Sigmoid colon (tissue), 4 donors: Measurements from ENCODE around the gene FGFR2.

Experiments
- CTCF ChIP-seq, 4 experiments: fragments of 450-650 bp in 3 of 4; fragments of 200-600 bp in 1 of 4; IDR thresholded peaks; one replicate each; pipeline ENCODE4 v1.5.1; 2016 to 2019; ENCODE audit warnings: antibody characterized with exemption in 4 of 4, mild to moderate bottlenecking in 3 of 4, moderate library complexity in 2 of 4
- POLR2AphosphoS5 ChIP-seq, 4 donors: sonication (generic); formaldehyde crosslinking; IDR thresholded peaks; one replicate each; pipeline ENCODE4 v1.6.1; 2017; ENCODE audit warnings: antibody characterized with exemption in 4 of 4

- TF ChIP-seq POLR2AphosphoS5 (IDR thresholded peaks at IDR 0.05), result no peak
- TF ChIP-seq CTCF (IDR thresholded peaks at IDR 0.05), result no peak
Observed at GRCh38 chr10:121543545-121543944, 54.7 kb downstream of the FGFR2 start.
